Neural crest cell (in vitro differentiated cells): ENCODE data around the gene CRHR2. TPM values are rescaled to one million over a fixed set of nuclear protein-coding genes. Genes with fewer than 3 reads are reported as not detected.

Source experiments
- DNase-seq: peaks from one replicate; pipeline ENCODE4 v3.0.0; 2021; ENCODE audit warnings: low read depth, mixed read lengths, low spot score
- H3K27ac Mint-ChIP-seq: one replicate; pipeline ENCODE4 v1.8.0; 2021; ENCODE audit warnings: mild to moderate bottlenecking, mixed read lengths; ENCODE audit not compliant: unreplicated experiment
- H3K27me3 Mint-ChIP-seq: 2 replicates; pipeline ENCODE4 v1.8.0; 2021; ENCODE audit warnings: low read depth, mild to moderate bottlenecking, mixed read lengths
- H3K36me3 Mint-ChIP-seq: 2 replicates; pipeline ENCODE4 v1.8.0; 2021; ENCODE audit warnings: low read depth, mild to moderate bottlenecking, mixed read lengths
- H3K4me1 Mint-ChIP-seq: 2 replicates; pipeline ENCODE4 v1.8.0; 2021; ENCODE audit warnings: mixed read lengths
- H3K4me3 Mint-ChIP-seq: one replicate; pipeline ENCODE4 v1.8.0; 2021; ENCODE audit warnings: mild to moderate bottlenecking, mixed read lengths
- H3K9me3 Mint-ChIP-seq: 2 replicates; pipeline ENCODE4 v1.8.0; 2021; ENCODE audit warnings: mixed read lengths
- CTCF ChIP-seq: fragments of 200-600 bp; sonication (generic); conservative IDR thresholded peaks from 2 replicates; pipeline ENCODE4 v1.5.0; 2021; ENCODE audit warnings: antibody characterized with exemption, mild to moderate bottlenecking
- long read RNA-seq: library from polyadenylated mRNA; unstranded; transcript quantifications from one replicate; pipeline ENCODE4 v2.0.0, GENCODE V29; 2020
- total RNA-seq: library from RNA; stranded (reverse); gene quantifications from 2 replicates; pipeline ENCODE4 v1.2.1, GENCODE V29; 2021

Gene CRHR2
- 0.18 TPM in 1 of 2 replicates, not detected in the other for total RNA-seq
- long read RNA-seq, result 0 reads

GRCh38 chr7:30682212-30683083 is at the start of gene CRHR2:
TSS of gene CRHR2 (minus strand) at chr7:30682456. CDS start at chr7:30682280, 176 bp downstream.
- DNase-seq, result peak; percentile 31
- H3K4me1 Mint-ChIP-seq, result peaks cover 12% of the 10 kb centered on the region
- H3K4me3 Mint-ChIP-seq, result peak within 1 kb of the TSS; percentile 84
- H3K27ac Mint-ChIP-seq, result no peak within 1 kb of the TSS
- peaks cover 74% of the 10 kb centered on the region for H3K27me3 Mint-ChIP-seq
- H3K36me3 Mint-ChIP-seq, result no peaks in the 10 kb centered on the region
- peak; percentile 58 for TF ChIP-seq CTCF
- H3K9me3 Mint-ChIP-seq, result no peaks in the 10 kb centered on the region

- Mint-ChIP-seq H3K4me3 (no peak overlapping the region), H3K27me3 (peaks cover 2% of the 10 kb centered on the region), H3K36me3 (no peaks in the 10 kb centered on the region), H3K27ac (no peak overlapping the region), H3K4me1 (no peaks in the 10 kb centered on the region), H3K9me3 (no peaks in the 10 kb centered on the region)
- no peak for TF ChIP-seq CTCF
- DNase-seq, result no peak
Observed at GRCh38 chr7:30731581-30731980, 49.3 kb upstream of the CRHR2 start.

GRCh38 chr7:30730996-30731395 is 48.7 kb upstream of the CRHR2 start:
- Mint-ChIP-seq H3K9me3 (no peaks in the 10 kb centered on the region), H3K36me3 (no peaks in the 10 kb centered on the region), H3K4me3 (no peak overlapping the region), H3K27me3 (peaks cover 2% of the 10 kb centered on the region), H3K27ac (no peak overlapping the region), H3K4me1 (no peaks in the 10 kb centered on the region)
- TF ChIP-seq CTCF, result no peak
- no peak for DNase-seq

- Mint-ChIP-seq H3K9me3 (no peaks in the 10 kb centered on the region), H3K4me3 (no peak overlapping the region), H3K4me1 (no peaks in the 10 kb centered on the region), H3K27me3 (peaks cover 2% of the 10 kb centered on the region), H3K36me3 (no peaks in the 10 kb centered on the region), H3K27ac (no peak overlapping the region)
- no peak for DNase-seq
- TF ChIP-seq CTCF, result no peak
Observed at GRCh38 chr7:30730097-30730496, 47.8 kb upstream of the CRHR2 start.

GRCh38 chr7:30729642-30730041 is 47.4 kb upstream of the CRHR2 start:
- Mint-ChIP-seq H3K9me3 (no peaks in the 10 kb centered on the region), H3K27ac (no peak overlapping the region), H3K27me3 (peaks cover 2% of the 10 kb centered on the region), H3K4me1 (no peaks in the 10 kb centered on the region), H3K36me3 (no peaks in the 10 kb centered on the region), H3K4me3 (no peak overlapping the region)
- DNase-seq, result no peak
- TF ChIP-seq CTCF, result no peak
